ENCODE measurements around the gene GABBR2.
"Not testable (repeated sequence)": the region's sequence is repeated elsewhere in the genome, so short reads cannot be mapped to it uniquely, and the experiment has no call there.

GABBR2 gene

GRCh38 chr9:98678244-98678842 is 30.4 kb downstream of the GABBR2 start:
- FAIRE-seq = no peak

- FAIRE-seq = no peak
These were observed 35.1 kb downstream of the GABBR2 start for GRCh38 chr9:98673681-98674080.

- no peak for FAIRE-seq
These were observed 41.6 kb downstream of the GABBR2 start for GRCh38 chr9:98667005-98667640.

- FAIRE-seq = no peak
These were observed 43.2 kb downstream of the GABBR2 start for GRCh38 chr9:98665501-98665900.

- FAIRE-seq = no peak
These were observed 48.2 kb downstream of the GABBR2 start for GRCh38 chr9:98660541-98660940.

- FAIRE-seq = no peak
These were observed 49.8 kb downstream of the GABBR2 start for GRCh38 chr9:98658951-98659351.

- no peak for FAIRE-seq
These were observed 50.8 kb downstream of the GABBR2 start for GRCh38 chr9:98657897-98658296.

GRCh38 chr9:98656511-98656910 is 52.2 kb downstream of the GABBR2 start:
- no peak for FAIRE-seq

- FAIRE-seq = not testable (repeated sequence)
These were observed 53.3 kb downstream of the GABBR2 start for GRCh38 chr9:98655428-98655827.

- FAIRE-seq = no peak
These were observed 54.5 kb downstream of the GABBR2 start for GRCh38 chr9:98654247-98654646.

- FAIRE-seq = no peak
These were observed 56.0 kb downstream of the GABBR2 start for GRCh38 chr9:98652741-98653140.

GRCh38 chr9:98652302-98652701 is 56.4 kb downstream of the GABBR2 start:
- no peak for FAIRE-seq

- FAIRE-seq = no peak
These were observed 61.5 kb downstream of the GABBR2 start for GRCh38 chr9:98647236-98647635.

GRCh38 chr9:98644011-98644410 is 64.7 kb downstream of the GABBR2 start:
- no peak for FAIRE-seq

GRCh38 chr9:98642661-98643312 is 65.9 kb downstream of the GABBR2 start:
- no peak for FAIRE-seq

- FAIRE-seq = no peak
These were observed 67.0 kb downstream of the GABBR2 start for GRCh38 chr9:98641695-98642094.

- FAIRE-seq = no peak
These were observed 68.3 kb downstream of the GABBR2 start for GRCh38 chr9:98640394-98640793.

GRCh38 chr9:98639133-98639532 is 69.6 kb downstream of the GABBR2 start:
- no peak for FAIRE-seq

GRCh38 chr9:98637381-98637780 is 71.4 kb downstream of the GABBR2 start:
- no peak for FAIRE-seq

GRCh38 chr9:98635374-98635773 is 73.4 kb downstream of the GABBR2 start:
- FAIRE-seq = no peak

- FAIRE-seq = no peak
These were observed 73.9 kb downstream of the GABBR2 start for GRCh38 chr9:98634685-98635336.

GRCh38 chr9:98632839-98633238 is 75.9 kb downstream of the GABBR2 start:
- FAIRE-seq = no peak

GRCh38 chr9:98627296-98627695 is 81.4 kb downstream of the GABBR2 start:
- FAIRE-seq = no peak

- FAIRE-seq = no peak
These were observed 83.0 kb downstream of the GABBR2 start for GRCh38 chr9:98625728-98626127.
